Measurements from ENCODE around the gene CIDEA.
"Not testable (repeated sequence)": the region's sequence is repeated elsewhere in the genome, so short reads cannot be mapped to it uniquely, and the experiment has no call there.

CIDEA gene

GRCh38 chr18:12238826-12239225 is 15.3 kb upstream of the CIDEA start:
- no peak for FAIRE-seq

DNA sequence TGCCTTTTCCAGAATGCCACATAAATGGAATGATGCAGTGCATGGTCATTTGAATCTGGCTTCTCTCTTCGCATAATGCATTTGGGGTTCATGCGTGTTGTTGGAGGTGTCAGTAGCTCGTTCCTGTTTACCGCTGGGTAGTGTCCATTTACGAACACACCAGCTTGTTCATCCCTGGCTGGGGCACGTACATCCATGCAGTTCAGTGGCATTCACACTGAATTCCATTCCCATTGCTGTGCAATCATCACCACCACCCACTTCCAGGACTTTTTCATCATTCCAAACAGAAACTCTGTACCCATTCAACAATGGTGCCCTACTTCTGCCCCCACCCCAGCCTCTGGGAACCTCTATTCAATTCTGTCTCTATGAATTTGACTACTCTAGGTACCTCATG is 14.7 kb upstream of the CIDEA start:
- FAIRE-seq (no peak), DNase-seq (ENCODE audit: low spot score) (no peak)

More at GRCh38 chr18:12238826-12239225, 15.3 kb upstream of the CIDEA start:
- no peak for DNase-seq (ENCODE audit: low spot score)

DNA sequence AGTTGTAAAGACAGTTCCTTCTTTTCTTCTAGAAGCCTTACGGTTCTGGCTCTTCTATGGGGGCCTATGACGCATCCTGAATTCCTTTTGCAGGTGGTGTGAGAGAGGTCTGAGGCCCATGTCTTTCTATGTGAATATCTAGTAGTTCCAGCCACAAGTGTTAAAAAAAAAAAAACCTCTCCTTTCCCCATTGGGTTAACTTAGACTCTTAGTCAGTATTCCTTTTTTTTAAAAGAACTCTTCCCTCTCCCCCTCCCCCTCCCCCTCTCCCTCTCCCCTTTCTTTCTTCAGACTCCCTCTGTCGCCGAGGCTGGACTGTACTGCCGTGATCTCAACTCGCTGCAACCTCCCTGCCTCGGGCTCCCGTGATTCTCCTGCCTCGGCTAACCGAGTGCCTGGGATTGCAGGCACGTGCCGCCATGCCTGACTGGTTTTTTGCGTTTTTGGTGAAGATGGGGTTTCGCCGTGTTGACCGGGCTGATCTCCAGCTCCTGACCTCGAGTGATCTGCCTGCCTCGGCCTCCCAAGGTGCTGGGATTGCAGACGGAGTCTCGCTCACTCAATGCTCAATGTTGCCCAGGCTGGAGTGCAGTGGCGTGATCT is 11.4 kb upstream of the CIDEA start:
- DNase-seq (ENCODE audit: low spot score) (no peak), FAIRE-seq (no peak)

GRCh38 chr18:12243272-12243671 is 10.9 kb upstream of the CIDEA start:
- DNase-seq (ENCODE audit: low spot score); FAIRE-seq: not testable (repeated sequence)

- DNase-seq (ENCODE audit: low spot score) (no peak), FAIRE-seq (no peak)
Measured at GRCh38 chr18:12245793-12246135, 8.4 kb upstream of the CIDEA start.

GRCh38 chr18:12246849-12247808 is 7.0 kb upstream of the CIDEA start:
- DNase-seq (ENCODE audit: low spot score) (no peak), FAIRE-seq (no peak)

DNA sequence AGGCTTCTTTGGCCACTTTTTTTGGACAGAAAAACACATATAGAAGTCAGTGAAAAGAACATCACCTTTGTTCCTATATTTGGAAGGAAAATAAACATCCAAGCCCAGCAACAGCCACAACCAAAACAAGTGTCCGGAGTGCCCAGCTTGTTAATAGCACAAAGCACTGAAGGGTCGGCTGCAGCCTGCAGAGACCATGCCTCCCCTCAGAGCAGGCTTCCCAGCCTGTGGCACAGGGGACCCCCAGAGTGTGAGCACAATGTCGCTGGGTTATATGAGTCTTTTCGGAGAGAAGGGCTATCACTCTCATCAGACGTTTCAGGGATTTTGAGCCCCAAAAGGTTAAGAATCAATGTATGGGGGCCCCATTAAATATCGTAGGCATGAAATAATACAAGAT is 6.2 kb upstream of the CIDEA start:
- DNase-seq (ENCODE audit: low spot score) (no peak), FAIRE-seq (no peak)

DNA sequence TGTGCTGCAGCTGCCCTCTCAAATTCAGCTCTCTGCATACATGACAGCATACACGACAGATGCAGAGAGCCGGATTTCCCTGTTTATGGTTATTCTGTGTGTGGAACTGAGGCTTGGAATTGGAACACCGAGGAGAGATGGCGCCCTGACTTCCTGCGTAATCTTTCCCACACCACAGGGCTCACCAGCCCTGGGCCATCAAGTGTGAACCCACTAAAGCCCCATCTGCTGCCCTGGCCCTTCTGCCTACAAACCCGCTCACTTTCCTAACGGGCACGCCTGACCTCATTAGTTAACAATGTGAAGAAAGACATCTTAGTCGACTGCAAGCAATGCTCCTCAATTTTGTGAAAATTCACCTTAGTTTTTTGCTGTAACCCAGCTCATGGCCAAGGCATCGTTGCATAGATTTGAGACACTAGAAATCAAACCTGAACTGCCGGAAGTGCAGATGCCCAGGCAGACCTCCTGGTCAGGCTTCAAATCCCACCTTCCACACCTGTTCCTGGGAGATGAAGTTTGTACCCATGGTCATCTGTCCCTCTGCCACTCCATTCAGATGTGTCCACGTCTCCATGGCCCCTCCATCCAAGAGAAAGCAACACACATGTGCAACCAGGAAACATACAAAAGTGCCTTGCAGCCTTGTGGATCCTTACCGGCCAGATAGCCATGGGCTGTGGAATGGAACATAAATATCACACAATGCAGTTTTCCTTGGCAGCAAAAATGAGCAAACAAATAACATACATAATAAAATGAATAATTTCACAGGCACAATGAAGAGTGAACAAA is 5.0 kb upstream of the CIDEA start:
- no peak for FAIRE-seq
- DNase-seq (ENCODE audit: low spot score), result no peak

DNA sequence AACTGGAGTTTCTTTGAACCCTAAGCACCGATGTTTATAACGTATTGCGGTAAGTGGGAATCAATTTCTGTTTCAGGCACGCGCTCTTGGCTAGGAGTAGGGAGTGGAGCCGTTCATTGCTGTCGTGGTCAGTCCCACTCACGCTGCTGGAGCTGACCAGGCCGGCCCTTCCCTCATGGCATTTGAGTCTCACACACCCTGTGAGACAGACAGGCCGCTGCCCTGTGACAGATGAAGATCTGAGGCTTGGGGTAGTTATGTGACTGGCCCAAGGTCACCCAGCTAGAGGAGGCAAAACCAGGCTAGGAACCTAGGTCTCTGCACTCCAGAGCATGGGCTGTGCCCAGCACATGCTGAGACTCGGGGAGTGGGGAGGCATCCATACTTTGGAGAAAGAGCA is 2.9 kb upstream of the CIDEA start:
- DNase-seq (ENCODE audit: low spot score) (no peak), FAIRE-seq (no peak)

GRCh38 chr18:12252061-12252460 is 2.1 kb upstream of the CIDEA start:
- FAIRE-seq (no peak), DNase-seq (ENCODE audit: low spot score) (no peak)

- no peak for FAIRE-seq
- no peak for DNase-seq (ENCODE audit: low spot score)
Measured at GRCh38 chr18:12253027-12253426, 1.1 kb upstream of the CIDEA start.

GRCh38 chr18:12253663-12254135 is 462 bp upstream of the CIDEA start:
- no peak for DNase-seq (ENCODE audit: low spot score)
- FAIRE-seq, result no peak

DNA sequence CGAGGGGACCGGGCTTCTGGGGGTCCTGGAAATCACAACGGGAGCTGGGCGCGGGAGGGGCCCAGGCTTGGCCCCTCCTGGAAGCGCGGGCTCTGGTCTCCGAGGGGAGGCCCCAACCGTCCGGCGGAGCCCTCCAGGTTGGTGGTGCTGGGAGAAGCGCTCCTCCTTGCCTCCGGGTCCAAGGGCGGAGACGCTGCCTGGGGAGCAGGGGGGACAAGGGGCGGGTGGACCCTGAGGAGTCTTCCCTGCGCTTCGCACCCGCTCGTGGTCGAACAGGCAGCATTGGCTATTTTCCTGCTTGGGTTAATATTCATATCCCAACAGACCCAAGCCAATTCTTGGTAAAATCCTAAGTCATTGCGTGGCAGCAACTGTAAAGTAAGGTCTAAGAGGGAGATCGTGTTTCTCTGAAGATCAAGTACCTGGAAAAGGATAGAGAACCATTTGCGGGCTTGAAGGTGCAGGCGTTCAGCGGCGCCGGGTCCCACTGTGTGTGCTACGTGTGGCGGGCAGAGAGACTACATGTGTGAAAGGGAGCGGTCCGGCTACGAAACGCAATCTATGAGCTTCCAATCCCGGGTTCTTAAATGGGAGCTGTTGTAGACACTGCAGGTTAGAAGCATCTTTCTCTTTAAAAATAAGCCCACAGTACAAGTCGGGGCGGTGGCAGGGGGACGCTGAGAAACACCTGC is 805 bp downstream of the CIDEA start:
- no peak for FAIRE-seq
- DNase-seq (ENCODE audit: low spot score), result no peak

DNA sequence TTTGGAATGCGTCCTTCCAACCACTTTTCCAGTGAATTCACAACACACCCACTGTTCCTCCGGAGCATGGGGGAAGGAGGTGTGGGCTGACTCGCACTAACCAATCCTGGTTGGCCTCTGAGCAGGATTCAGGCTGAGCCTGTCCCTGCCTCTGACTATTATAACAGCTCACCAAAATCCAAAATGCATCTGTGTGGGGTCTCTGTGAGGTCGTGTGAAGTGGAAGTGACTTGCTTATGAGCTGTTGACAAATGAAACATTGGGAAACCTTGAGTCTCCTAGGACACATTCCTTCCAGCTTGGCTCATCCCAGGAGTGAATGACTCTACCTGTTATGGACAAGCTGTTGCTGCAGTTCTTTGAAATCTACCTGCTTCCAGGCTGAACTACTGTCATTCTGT is 1.5 kb downstream of the CIDEA start:
- FAIRE-seq, result no peak
- DNase-seq (ENCODE audit: low spot score), result peak; percentile 27

- no peak for FAIRE-seq
- peak; percentile 32 for DNase-seq (ENCODE audit: low spot score)
Measured at GRCh38 chr18:12256951-12257350, 2.8 kb downstream of the CIDEA start.

- FAIRE-seq, result no peak
- DNase-seq (ENCODE audit: low spot score), result no peak
Measured at GRCh38 chr18:12257996-12258718, 4.0 kb downstream of the CIDEA start.

DNA sequence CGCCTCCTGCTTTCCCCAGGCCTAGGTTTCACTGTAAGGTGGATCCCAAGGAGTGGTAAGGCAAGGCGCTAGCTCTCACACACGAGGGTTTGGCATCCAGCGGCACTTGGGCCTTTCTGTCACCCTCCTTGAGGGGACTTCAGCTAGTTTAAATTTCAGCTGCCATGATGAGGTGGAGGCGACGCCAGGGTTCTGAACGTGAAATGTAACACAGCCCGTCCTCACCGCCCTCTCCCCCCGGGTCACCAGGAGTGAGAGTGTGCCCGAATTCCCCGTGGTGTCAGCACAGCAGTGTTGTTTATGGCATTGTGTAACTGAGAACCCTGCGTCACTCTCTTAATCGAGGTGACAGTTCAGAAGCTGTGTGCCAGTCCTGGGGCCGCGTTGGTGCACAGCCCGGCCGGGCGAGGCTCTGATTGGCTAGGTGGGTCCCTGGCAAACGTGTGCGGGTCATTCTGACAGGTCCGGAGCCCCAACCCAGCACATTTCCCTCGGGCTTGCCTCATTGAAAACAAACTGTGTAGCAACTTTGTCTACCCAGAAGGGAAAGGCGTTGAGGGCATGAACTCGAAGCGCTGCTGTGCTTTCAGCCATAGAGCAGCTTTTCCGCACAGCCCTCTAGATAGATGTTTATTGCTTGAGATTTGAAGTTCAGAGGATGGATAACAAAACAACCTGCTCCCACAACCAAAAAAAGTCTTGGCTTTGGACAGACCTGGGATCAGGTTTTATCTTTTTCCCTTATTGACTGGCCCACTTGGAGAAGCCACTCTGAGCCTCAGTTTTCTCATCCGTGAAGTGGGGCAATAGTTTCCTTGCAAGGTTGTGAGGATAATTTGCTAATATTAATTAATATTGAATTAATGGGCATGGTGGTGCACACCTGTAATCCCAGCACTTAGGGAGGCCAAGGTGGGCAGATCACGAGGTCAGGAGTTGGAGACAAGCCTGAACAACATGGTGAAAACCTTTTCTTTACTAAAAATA is 4.9 kb downstream of the CIDEA start:
- FAIRE-seq (no peak), DNase-seq (ENCODE audit: low spot score) (no peak)

GRCh38 chr18:12262748-12263147 is 8.6 kb downstream of the CIDEA start:
- no peak for FAIRE-seq
- no peak for DNase-seq (ENCODE audit: low spot score)

DNA sequence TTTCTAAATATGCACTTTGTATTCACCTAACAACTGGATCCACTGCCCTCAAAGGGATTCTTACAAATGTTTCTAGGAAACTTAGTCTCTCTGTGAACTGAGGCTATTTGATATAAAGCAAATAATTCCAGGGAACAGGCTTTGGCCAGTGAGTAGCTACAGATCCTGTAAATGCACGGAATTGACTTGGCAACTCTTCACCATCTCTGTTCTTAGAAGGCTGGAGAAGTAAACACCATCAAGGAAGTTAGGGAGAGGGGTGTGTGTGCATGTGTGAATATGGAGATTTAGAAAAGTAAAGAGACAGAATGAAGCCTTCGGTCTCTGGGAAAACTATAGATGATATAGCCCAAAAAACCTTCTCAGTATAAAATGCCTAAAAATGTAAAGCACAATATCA is 10.7 kb downstream of the CIDEA start:
- FAIRE-seq (no peak), DNase-seq (ENCODE audit: low spot score) (no peak)
